PC-3 (cell line): ENCODE results near the gene FRMD6. TPM values are rescaled to one million over a fixed set of nuclear protein-coding genes. Genes with fewer than 3 reads are reported as not detected.

Experiments used
- ATAC-seq: fragments of 200-7000 bp; cut with Tn5 transposase; 2 replicates; pipeline ENCODE4 v1.9.1; 2020; ENCODE audit warnings: mild to moderate bottlenecking, moderate library complexity
- BruUV-seq: library from RNA; stranded (reverse); fragments of 400-500 nt; replicated peaks from 2 replicates; lab custom pipeline; 2021; lab: Mats Ljungman, UMichigan
- CTCF ChIA-PET: fragments of 300-600 bp; sonication (Branson Sonifier 250); formaldehyde crosslinking; loops from one replicate; lab custom pipeline; 2022; ENCODE audit warnings: antibody characterized with exemption; lab: Charles Lee
- POLR2A ChIA-PET: fragments of 300-600 bp; sonication (Branson Sonifier 250); formaldehyde crosslinking; loops from one replicate; lab custom pipeline; 2022; ENCODE audit warnings: antibody characterized with exemption; ENCODE audit not compliant: unreplicated experiment; lab: Charles Lee
- DNase-seq: peaks from one replicate; pipeline ENCODE4 v3.0.0-alpha.2; 2015
- H2AFZ ChIP-seq: fragments of 300-600 bp; sonication (generic); 2 replicates; pipeline ENCODE4 v1.6.0; 2016; ENCODE audit warnings: antibody characterized with exemption, low read length
- H3F3A ChIP-seq: fragments of 300-600 bp; sonication (generic); one replicate; pipeline ENCODE4 v1.6.0; 2017; ENCODE audit warnings: antibody characterized with exemption, low read length, control low read depth, mild to moderate bottlenecking; ENCODE audit not compliant: unreplicated experiment
- H3K27ac ChIP-seq: fragments of 300-600 bp; sonication (generic); 2 replicates; pipeline ENCODE4 v1.5.1; 2016; ENCODE audit warnings: mild to moderate bottlenecking, low read length
- H3K27me3 ChIP-seq: fragments of 300-600 bp; sonication (generic); 2 replicates; pipeline ENCODE4 v1.6.1; 2016; ENCODE audit warnings: low read length, mixed read lengths
- H3K36me3 ChIP-seq: fragments of 300-600 bp; sonication (generic); 2 replicates; pipeline ENCODE4 v1.6.1; 2016; ENCODE audit warnings: low read depth, mixed run types, low read length, mixed read lengths
- H3K4me1 ChIP-seq: fragments of 300-600 bp; sonication (generic); 2 replicates; pipeline ENCODE4 v1.5.1; 2016; ENCODE audit warnings: low read length; ENCODE audit not compliant: insufficient read depth
- H3K4me2 ChIP-seq: fragments of 300-600 bp; sonication (generic); 2 replicates; pipeline ENCODE4 v1.6.0; 2016; ENCODE audit warnings: low read length
- H3K4me3 ChIP-seq: fragments of 300-600 bp; sonication (generic); 2 replicates; pipeline ENCODE4 v1.5.1; 2016; ENCODE audit warnings: mild to moderate bottlenecking, low read length, mixed read lengths
- H3K79me2 ChIP-seq: fragments of 300-600 bp; sonication (generic); 2 replicates; pipeline ENCODE4 v1.6.1; 2017; ENCODE audit warnings: low read length, mixed read lengths
- H3K9ac ChIP-seq: fragments of 300-600 bp; sonication (generic); 2 replicates; pipeline ENCODE4 v1.6.0; 2016; ENCODE audit warnings: mild to moderate bottlenecking, low read length
- H3K9me2 ChIP-seq: fragments of 300-600 bp; sonication (generic); replicated peaks from 2 replicates; pipeline ENCODE4 v1.6.1; 2016; ENCODE audit warnings: mixed run types, low read length, mixed read lengths
- H3K9me3 ChIP-seq: fragments of 300-600 bp; sonication (generic); 2 replicates; pipeline ENCODE4 v1.6.1; 2016; ENCODE audit warnings: low read length, mixed read lengths
- H4K20me1 ChIP-seq: fragments of 300-600 bp; sonication (generic); 2 replicates; pipeline ENCODE4 v1.6.1; 2016; ENCODE audit warnings: low read length, mixed read lengths
- CTCF ChIP-seq: fragments of 300-600 bp; sonication (generic); conservative IDR thresholded peaks from 2 replicates; pipeline ENCODE4 v1.5.1; 2017; ENCODE audit warnings: antibody characterized with exemption, low read depth, mild to moderate bottlenecking, low read length
- EZH2 ChIP-seq: fragments of 300-600 bp; sonication (generic); IDR thresholded peaks from one replicate; pipeline ENCODE4 v1.6.1; 2017; ENCODE audit warnings: antibody characterized with exemption, mild to moderate bottlenecking, low read length; ENCODE audit not compliant: unreplicated experiment
- EZH2phosphoT487 ChIP-seq: fragments of 300-600 bp; sonication (generic); IDR thresholded peaks from 2 replicates; pipeline ENCODE4 v1.6.1; 2018; ENCODE audit warnings: mild to moderate bottlenecking, antibody characterized with exemption, low read length, borderline replicate concordance
- intact Hi-C: fragments of 100-400 bp; cut with micrococcal nuclease; formaldehyde crosslinking; loops from 2 replicates; pipeline ENCODE4 v1.9.0; 2023
- total RNA-seq: library from RNA; depleted of rRNA; stranded (reverse); fragments of >200 nt; gene quantifications from 2 replicates; pipeline ENCODE4 v1.2.3, GENCODE V29; 2014

FRMD6 gene
- total RNA-seq, 1 experiment from 2014 or later: 103 TPM

GRCh38 chr14:51716610-51717009 is 64.9 kb downstream of the FRMD6 start:
- no peaks in the 10 kb centered on the region for H3K27me3 ChIP-seq
- peak; percentile 71 for DNase-seq
- intact Hi-C loops: loop anchor here (2.0 kb wide), 1 partner anchor 64 kb away; no protein-coding TSS in a partner anchor
- no peaks in the 10 kb centered on the region for H4K20me1 ChIP-seq
- H3K9me3 ChIP-seq: no peaks in the 10 kb centered on the region
- H3K36me3 ChIP-seq: peaks cover 77% of the 10 kb centered on the region
- TF ChIP-seq CTCF (no peak), EZH2phosphoT487 (no peak), EZH2 (no peak)
- H3K79me2 ChIP-seq: no peaks in the 10 kb centered on the region
- ATAC-seq: peak; percentile 95
- no peak overlapping the region for H3K4me3 ChIP-seq
- POLR2A ChIA-PET: no interaction called here
- no peaks in the 10 kb centered on the region for H3F3A ChIP-seq
- H3K4me1 ChIP-seq: peaks cover 14% of the 10 kb centered on the region
- H3K9ac ChIP-seq: no peak overlapping the region
- H2AFZ ChIP-seq: no peak overlapping the region
- H3K27ac ChIP-seq: no peak overlapping the region
- no TSS peak for BruUV-seq
- no peak overlapping the region for H3K4me2 ChIP-seq
- no peaks in the 10 kb centered on the region for H3K9me2 ChIP-seq
- CTCF ChIA-PET: interaction anchor here (0.7 kb wide), 1 partner anchor 63 kb away, joined by 3 read pairs; no protein-coding TSS in a partner anchor

- Histone ChIP-seq H3K36me3 (peaks cover 75% of the 10 kb centered on the region), H3K79me2 (no peaks in the 10 kb centered on the region), H3K9me3 (no peaks in the 10 kb centered on the region), H3K4me1 (peaks cover 14% of the 10 kb centered on the region), H2AFZ (no peak overlapping the region), H3F3A (no peaks in the 10 kb centered on the region), H3K27me3 (no peaks in the 10 kb centered on the region), H3K4me2 (no peak overlapping the region), H3K27ac (no peak overlapping the region), H3K9me2 (no peaks in the 10 kb centered on the region), H4K20me1 (no peaks in the 10 kb centered on the region), H3K9ac (no peak overlapping the region), H3K4me3 (no peak overlapping the region)
- TF ChIP-seq CTCF (no peak), EZH2 (no peak), EZH2phosphoT487 (no peak)
- intact Hi-C loops: loop anchor here (2.0 kb wide), 1 partner anchor 65 kb away; no protein-coding TSS in a partner anchor
- ChIA-PET CTCF (no interaction called here), POLR2A (no interaction called here)
- BruUV-seq: no TSS peak
- no peak for ATAC-seq
- DNase-seq: no peak
These were observed 66.1 kb downstream of the FRMD6 start for GRCh38 chr14:51717766-51718165.

GRCh38 chr14:51719955-51720354 is 68.2 kb downstream of the FRMD6 start:
- H3K9ac ChIP-seq: no peak overlapping the region
- no peaks in the 10 kb centered on the region for H3K27me3 ChIP-seq
- H2AFZ ChIP-seq: no peak overlapping the region
- TF ChIP-seq EZH2phosphoT487: no peak
- no peaks in the 10 kb centered on the region for H3K9me2 ChIP-seq
- no peaks in the 10 kb centered on the region for H3F3A ChIP-seq
- H3K4me1 ChIP-seq: peaks cover 14% of the 10 kb centered on the region
- DNase-seq (no peak), ATAC-seq (no peak)
- ChIA-PET CTCF (no interaction called here), POLR2A (no interaction called here)
- no peak overlapping the region for H3K4me2 ChIP-seq
- no peaks in the 10 kb centered on the region for H3K9me3 ChIP-seq
- H3K79me2 ChIP-seq: no peaks in the 10 kb centered on the region
- no peaks in the 10 kb centered on the region for H4K20me1 ChIP-seq
- no peak overlapping the region for H3K4me3 ChIP-seq
- H3K36me3 ChIP-seq: peaks cover 76% of the 10 kb centered on the region
- no peak overlapping the region for H3K27ac ChIP-seq
- BruUV-seq: no TSS peak
- intact Hi-C loops: no loop called here
